Brain microvascular endothelial cell (primary cell): ENCODE data around the gene SLC44A3.

Source experiments
- DNase-seq: peaks from one replicate; pipeline ENCODE4 v3.0.0-alpha.2; 2020
- H3K27ac ChIP-seq: fragments of 250-450 bp; sonication (Bioruptor Pico); 2 replicates; pipeline ENCODE4 v1.5.1; 2020; ENCODE audit warnings: mild to moderate bottlenecking, moderate library complexity
- H3K27me3 ChIP-seq: fragments of 250-450 bp; sonication (Bioruptor Pico); replicated peaks from 2 replicates; pipeline ENCODE4 v1.5.1; 2020; ENCODE audit warnings: mild to moderate bottlenecking
- H3K36me3 ChIP-seq: fragments of 250-450 bp; sonication (Bioruptor Pico); replicated peaks from 2 replicates; pipeline ENCODE4 v1.5.1; 2020; ENCODE audit warnings: mild to moderate bottlenecking
- H3K4me3 ChIP-seq: 2 replicates; pipeline ENCODE4 v1.5.1; 2011; ENCODE audit warnings: low read depth, mild to moderate bottlenecking, control low read depth, low read length, moderate library complexity
- in situ Hi-C: cut with HindIII; loops from 2 replicates; pipeline ENCODE4 v1.10.0; 2017; ENCODE audit warnings: low sequenced_read_pairs, low pct_ligation_motif_present
- TF ChIP-seq, protein P1 (sequence below): IDR thresholded peaks from 2 replicates; pipeline ENCODE4 v1.5.1; 2011; ENCODE audit warnings: low read depth, mild to moderate bottlenecking, moderate library complexity, low read length, control low read depth, inconsistent platforms; ENCODE audit errors: missing control alignments

SLC44A3 gene

DNA sequence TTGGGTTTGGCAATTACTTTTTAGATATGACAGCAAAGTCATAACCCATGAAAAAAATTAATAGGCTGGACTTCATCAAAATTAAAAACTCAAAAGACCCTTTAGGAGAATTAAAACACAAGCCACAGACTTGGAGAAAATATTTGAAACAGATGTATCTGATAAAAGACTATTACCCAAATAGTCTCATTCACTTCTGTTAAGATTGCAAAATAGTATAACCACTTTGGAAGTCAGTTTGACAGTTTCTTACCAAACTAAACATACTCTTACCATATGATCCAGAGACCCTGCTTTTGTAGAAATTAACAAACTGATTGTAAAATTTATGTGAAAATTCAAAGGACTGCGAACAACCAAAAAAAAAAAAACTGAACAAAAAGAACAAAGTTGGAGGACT, 32.5 kb upstream of the SLC44A3 start:
- in situ Hi-C loops = loop anchor here (25.0 kb wide), 1 partner anchor 250 kb away; the partner anchor contains the start of gene F3
- no peaks in the 10 kb centered on the region for H3K36me3 ChIP-seq
- no peak for DNase-seq
- TF ChIP-seq, protein P1, sequence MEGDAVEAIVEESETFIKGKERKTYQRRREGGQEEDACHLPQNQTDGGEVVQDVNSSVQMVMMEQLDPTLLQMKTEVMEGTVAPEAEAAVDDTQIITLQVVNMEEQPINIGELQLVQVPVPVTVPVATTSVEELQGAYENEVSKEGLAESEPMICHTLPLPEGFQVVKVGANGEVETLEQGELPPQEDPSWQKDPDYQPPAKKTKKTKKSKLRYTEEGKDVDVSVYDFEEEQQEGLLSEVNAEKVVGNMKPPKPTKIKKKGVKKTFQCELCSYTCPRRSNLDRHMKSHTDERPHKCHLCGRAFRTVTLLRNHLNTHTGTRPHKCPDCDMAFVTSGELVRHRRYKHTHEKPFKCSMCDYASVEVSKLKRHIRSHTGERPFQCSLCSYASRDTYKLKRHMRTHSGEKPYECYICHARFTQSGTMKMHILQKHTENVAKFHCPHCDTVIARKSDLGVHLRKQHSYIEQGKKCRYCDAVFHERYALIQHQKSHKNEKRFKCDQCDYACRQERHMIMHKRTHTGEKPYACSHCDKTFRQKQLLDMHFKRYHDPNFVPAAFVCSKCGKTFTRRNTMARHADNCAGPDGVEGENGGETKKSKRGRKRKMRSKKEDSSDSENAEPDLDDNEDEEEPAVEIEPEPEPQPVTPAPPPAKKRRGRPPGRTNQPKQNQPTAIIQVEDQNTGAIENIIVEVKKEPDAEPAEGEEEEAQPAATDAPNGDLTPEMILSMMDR = no peak
- H3K4me3 ChIP-seq = no peak overlapping the region
- no peak overlapping the region for H3K27ac ChIP-seq
- no peaks in the 10 kb centered on the region for H3K27me3 ChIP-seq

DNA sequence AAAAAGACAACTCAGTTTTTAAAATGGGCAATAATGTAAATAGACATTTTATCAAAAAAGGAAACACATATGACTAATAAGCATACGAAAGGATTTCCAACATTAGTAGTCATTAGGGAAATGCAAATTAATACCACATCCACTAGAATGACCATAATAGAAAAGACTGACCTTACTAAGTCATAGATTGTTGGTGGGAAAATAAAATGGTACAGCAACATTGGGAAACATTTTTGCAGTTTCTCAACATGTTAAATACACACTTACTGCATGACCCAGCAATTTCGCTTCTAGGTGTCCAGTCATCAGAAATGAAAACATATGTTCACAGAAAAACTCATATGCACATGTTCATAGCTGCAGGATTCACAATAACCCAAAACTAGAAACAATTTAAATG, 29.9 kb upstream of the SLC44A3 start:
- TF ChIP-seq, protein P1 = no peak
- H3K36me3 ChIP-seq = no peaks in the 10 kb centered on the region
- no peaks in the 10 kb centered on the region for H3K27me3 ChIP-seq
- no peak overlapping the region for H3K27ac ChIP-seq
- in situ Hi-C loops = loop anchor here (25.0 kb wide), 1 partner anchor 253 kb away; the partner anchor contains the start of gene F3
- DNase-seq = no peak
- H3K4me3 ChIP-seq = no peak overlapping the region

DNA sequence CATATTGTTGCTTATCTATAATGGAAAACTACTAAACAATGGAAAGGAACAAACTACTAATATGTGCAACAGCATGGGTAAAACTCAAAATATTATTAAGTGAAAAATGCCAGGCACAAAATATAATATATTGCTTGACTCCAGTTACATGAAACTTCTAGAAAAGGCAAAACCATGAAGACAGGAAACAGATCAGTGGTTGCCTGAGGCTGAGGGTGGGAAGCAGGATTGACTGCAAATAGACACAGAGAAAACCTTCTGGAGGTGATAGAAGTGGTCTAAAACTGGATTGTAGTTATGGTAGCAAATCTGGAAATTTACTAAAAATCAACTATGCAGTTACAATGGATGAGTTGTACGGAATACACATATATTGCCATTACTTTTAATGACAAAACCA, 29.5 kb upstream of the SLC44A3 start:
- no peak for DNase-seq
- H3K36me3 ChIP-seq = no peaks in the 10 kb centered on the region
- TF ChIP-seq, protein P1 = no peak
- in situ Hi-C loops = loop anchor here (25.0 kb wide), 1 partner anchor 253 kb away; the partner anchor contains the start of gene F3
- no peak overlapping the region for H3K4me3 ChIP-seq
- H3K27ac ChIP-seq = no peak overlapping the region
- H3K27me3 ChIP-seq = no peaks in the 10 kb centered on the region

DNA sequence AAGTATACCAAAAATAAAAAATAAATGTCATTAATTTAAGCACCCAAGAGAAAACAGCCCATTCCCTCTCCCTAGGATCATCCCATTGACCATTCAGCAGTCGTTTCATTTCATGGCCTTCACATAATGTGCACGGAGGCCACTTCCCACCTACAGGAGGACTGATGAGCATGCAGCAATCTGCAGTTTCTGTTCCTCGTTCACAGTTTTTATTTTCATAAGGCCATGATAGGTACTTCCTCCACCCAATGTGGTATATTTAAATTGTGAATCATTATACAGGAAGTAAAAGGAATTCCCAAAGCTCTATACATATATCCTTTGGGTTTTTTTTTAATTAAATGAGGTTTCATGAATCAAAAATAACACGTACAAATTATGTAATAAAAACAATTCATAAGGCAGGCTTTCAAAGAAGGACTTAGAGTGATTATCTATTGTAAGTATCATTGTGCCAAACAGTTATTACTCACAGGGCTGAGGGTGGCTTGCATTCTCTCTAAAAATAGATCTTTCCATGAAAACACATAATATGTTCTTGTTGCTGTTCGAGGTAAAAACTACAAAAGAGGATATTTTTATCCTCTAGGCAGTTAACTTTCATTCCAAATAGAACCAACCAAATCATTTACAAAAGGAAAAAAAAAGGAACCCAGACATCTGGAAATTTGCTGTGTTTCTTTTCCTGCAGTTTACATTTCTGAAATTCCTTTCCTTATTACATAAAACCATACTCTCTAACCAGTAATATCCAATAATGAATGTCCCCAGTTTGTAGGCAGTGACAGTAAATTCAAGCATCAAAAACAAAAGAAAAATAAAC, 27.5 kb upstream of the SLC44A3 start:
- TF ChIP-seq, protein P1 = peak; percentile 67
- Histone ChIP-seq H3K4me3 (no peak overlapping the region), H3K27me3 (no peaks in the 10 kb centered on the region), H3K36me3 (no peaks in the 10 kb centered on the region), H3K27ac (peak overlapping the region; percentile 59)
- in situ Hi-C loops = loop anchor here (25.0 kb wide), 1 partner anchor 255 kb away; the partner anchor contains the start of gene F3
- peak; percentile 68 for DNase-seq

DNA sequence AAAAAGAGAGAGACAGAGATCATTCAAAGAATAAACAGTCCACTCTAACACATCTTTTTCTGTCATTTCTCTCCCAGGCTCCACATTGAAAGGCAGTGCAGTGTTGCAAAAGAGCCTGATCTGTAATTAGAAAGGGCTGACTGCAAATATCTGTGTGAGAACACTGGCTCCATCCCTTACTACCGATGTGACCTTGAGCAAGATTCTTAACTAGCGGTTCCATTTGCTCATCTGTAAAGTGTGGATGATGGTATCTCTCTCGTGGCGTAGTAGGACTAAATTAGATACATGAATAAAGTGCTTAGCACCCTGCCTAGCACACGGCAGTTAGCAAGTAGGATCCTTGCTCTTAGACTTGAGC, 26.9 kb upstream of the SLC44A3 start:
- Histone ChIP-seq H3K36me3 (no peaks in the 10 kb centered on the region), H3K27me3 (no peaks in the 10 kb centered on the region), H3K27ac (peak overlapping the region; percentile 59), H3K4me3 (no peak overlapping the region)
- in situ Hi-C loops = loop anchor here (25.0 kb wide), 1 partner anchor 256 kb away; the partner anchor contains the start of gene F3
- TF ChIP-seq, protein P1 = no peak
- peak; percentile 11 for DNase-seq
